ENCODE data around the gene AMHR2.

AMHR2 gene

DNA sequence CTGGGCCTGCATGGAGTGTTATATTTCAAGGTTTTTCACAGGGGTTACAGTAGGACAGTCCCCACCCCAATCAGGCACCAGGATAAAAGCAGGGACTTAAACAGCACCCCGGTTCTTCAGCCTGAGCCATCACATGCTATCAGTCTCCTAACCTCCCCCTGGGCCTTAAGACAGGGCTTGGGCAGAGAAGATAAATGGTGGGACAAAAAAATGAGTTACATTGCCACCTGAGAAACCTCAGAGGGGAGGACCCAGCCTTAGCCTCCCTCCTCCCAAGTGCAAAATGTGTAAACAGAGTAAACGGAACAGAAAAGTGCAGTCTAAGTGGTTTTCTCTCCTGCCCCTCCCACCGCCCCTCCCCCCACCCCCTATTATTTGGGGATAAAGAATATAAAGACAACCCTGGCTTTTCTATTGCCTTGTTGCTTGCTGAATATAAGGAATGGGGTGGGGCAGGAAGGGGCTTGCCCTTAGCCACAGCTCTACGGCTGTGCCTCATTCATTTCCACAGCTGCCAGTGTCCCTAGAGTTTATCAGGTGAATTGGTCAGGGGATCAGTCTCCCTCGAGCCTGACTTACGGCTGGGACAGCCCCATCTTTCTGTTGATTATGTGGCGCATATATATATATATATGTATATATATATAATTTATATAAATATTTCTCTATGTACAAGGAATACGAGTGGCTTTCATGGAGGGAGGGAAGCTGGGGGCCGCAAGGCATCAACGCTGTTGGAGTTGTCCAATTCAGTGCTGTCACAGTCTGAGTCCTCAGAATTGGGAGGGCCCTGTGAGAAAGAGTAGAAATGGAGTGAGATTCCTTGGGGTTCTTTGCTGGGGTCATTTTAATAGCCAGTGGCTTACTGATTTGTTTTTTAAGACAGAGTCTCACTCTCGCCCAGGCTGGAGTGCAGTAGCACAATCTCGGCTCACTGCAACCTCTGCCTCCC, 57.1 kb downstream of the AMHR2 start:
- no peak for DNase-seq (ENCODE audit: low read depth)

All from GM04504 (cell line).